NT2/D1 (cell line): ENCODE results near the gene SPATA2.

ENCODE experiments used
- DNase-seq: peaks from one replicate; pipeline ENCODE4 v3.0.0-alpha.2; 2011; ENCODE audit warnings: low read depth, low spot score
- H3K27me3 ChIP-seq: 2 replicates; pipeline ENCODE4 v1.6.0; 2011; ENCODE audit warnings: mild to moderate bottlenecking; ENCODE audit not compliant: insufficient read length, insufficient read depth
- H3K36me3 ChIP-seq: 2 replicates; pipeline ENCODE4 v1.6.1; 2011; ENCODE audit warnings: mild to moderate bottlenecking, low read length, mixed read lengths; ENCODE audit not compliant: insufficient read depth, insufficient read length
- H3K4me1 ChIP-seq: 2 replicates; pipeline ENCODE4 v1.5.1; 2011; ENCODE audit not compliant: insufficient read depth, insufficient read length
- H3K4me3 ChIP-seq: 2 replicates; pipeline ENCODE4 v1.5.1; 2011; ENCODE audit warnings: low read depth; ENCODE audit not compliant: insufficient read length
- H3K9ac ChIP-seq: 2 replicates; pipeline ENCODE4 v1.6.0; 2011; ENCODE audit warnings: low read depth; ENCODE audit not compliant: insufficient read length
- H3K9me3 ChIP-seq: 2 replicates; pipeline ENCODE4 v1.5.1; 2011; ENCODE audit warnings: mild to moderate bottlenecking, low read length; ENCODE audit not compliant: insufficient read depth
- SUZ12 ChIP-seq: IDR thresholded peaks from 2 replicates; pipeline ENCODE4 v1.6.1; 2011; ENCODE audit not compliant: insufficient read length, insufficient read depth; ENCODE audit errors: extremely low read depth
- YY1 ChIP-seq: IDR thresholded peaks from 2 replicates; pipeline ENCODE4 v1.6.1; 2011; ENCODE audit not compliant: insufficient read length, insufficient read depth
- ZNF274 ChIP-seq: IDR thresholded peaks from 2 replicates; pipeline ENCODE4 v1.6.1; 2011; ENCODE audit warnings: mild to moderate bottlenecking, low read depth, low read length

Gene SPATA2

GRCh38 chr20:49951151-49951550 lies 35.8 kb upstream of the SPATA2 start:
- Histone ChIP-seq H3K9me3 (no peaks in the 10 kb centered on the region), H3K9ac (no peak overlapping the region), H3K36me3 (peaks cover 90% of the 10 kb centered on the region), H3K27me3 (no peaks in the 10 kb centered on the region), H3K4me3 (no peak overlapping the region), H3K4me1 (no peaks in the 10 kb centered on the region)
- no peak for DNase-seq
- TF ChIP-seq YY1: no peak
- no peak for TF ChIP-seq ZNF274
- no peak for TF ChIP-seq SUZ12

DNA sequence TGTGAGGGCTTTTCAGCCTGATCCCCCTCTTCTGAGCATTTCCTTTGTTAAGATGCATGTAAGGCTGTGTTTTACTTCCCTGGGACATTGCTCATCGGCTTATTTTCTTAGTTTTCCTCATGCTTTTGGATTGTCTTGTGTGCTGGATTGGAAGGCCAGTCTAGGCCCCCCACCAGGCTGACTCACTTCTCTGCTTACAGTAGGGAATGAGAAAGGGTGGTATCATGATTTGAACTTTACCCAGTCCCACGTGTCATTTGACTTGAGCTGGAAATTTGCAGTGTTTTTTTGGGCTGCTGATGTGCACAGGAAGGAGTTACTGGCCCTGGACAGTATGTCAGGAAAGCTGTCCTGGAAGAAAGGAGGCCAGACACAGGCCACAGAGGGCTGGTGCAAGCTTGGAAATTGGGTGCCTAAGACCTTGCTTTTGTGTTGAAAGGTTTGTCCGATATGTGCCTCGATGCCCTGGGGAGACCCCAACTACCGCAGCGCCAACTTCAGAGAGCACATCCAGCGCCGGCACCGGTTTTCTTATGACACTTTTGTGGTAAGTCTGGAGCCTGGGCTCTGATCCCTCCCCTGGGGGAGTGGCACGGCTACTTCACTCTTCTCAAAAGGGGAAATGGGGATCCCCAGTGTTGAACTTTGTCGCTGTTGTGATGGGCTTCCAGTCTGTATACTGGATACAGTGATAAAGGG lies 33.6 kb upstream of the SPATA2 start:
- Histone ChIP-seq H3K4me3 (no peak overlapping the region), H3K9ac (no peak overlapping the region), H3K27me3 (no peaks in the 10 kb centered on the region), H3K36me3 (peaks cover 88% of the 10 kb centered on the region), H3K9me3 (no peaks in the 10 kb centered on the region), H3K4me1 (no peaks in the 10 kb centered on the region)
- no peak for DNase-seq
- TF ChIP-seq SUZ12 (no peak), YY1 (no peak), ZNF274 (no peak)

DNA sequence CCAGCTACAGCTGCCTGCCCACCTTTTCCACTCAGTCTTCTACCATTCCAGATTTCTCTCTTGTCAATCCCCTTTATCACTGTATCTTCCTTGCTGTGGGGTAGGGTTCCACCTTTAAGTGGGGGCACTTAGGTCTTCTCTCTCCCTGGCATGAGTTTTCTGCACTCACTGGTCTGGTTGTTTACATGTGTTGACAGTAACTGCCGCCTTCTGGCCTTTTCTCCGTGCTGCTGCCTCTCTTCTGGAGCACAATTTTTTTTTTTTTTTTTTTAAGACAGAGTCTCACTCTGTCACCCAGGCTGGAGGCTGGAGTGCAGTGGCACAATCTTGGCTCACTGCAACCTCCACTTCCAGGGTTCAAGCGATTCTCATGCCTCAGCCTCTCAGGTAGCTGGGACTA lies 32.8 kb upstream of the SPATA2 start:
- H3K4me3 ChIP-seq: no peak overlapping the region
- TF ChIP-seq ZNF274: no peak
- TF ChIP-seq SUZ12: no peak
- no peak for TF ChIP-seq YY1
- no peaks in the 10 kb centered on the region for H3K4me1 ChIP-seq
- no peaks in the 10 kb centered on the region for H3K27me3 ChIP-seq
- no peak for DNase-seq
- H3K9me3 ChIP-seq: no peaks in the 10 kb centered on the region
- peaks cover 84% of the 10 kb centered on the region for H3K36me3 ChIP-seq
- H3K9ac ChIP-seq: no peak overlapping the region

DNA sequence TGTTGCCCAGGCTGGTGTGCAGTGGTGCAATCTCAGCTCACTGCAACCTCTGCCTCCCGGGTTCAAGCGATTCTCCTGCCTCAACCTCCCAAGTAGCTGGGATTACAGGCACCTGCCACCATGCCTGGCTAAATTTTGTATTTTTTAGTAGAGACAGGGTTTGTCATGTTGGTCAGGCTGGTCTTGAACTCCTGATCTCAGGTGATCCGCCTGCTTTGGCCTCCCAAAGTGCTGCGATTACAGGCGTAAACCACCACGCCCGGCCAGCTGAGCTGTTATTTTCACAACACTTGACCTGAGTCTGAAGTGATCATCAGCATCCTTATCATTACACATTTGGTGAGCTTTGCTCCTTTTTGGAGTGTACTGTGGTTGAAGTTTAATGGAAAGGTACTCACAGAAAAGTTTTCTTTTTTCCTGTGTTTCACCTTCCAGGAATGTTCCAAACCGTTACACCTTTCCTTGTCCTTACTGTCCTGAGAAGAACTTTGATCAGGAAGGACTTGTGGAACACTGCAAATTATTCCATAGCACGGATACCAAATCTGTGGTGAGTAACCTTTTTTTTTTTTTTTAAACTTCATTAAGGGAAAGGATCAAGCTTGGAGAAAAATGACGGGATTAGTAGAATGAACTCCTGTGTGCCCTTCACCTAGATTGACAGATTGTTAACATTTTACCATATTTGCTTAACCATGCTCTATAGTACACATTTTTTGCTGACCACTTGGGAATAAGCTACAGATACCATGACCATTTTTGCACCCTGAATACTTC lies 30.6 kb upstream of the SPATA2 start:
- DNase-seq: no peak
- Histone ChIP-seq H3K27me3 (no peaks in the 10 kb centered on the region), H3K4me3 (no peak overlapping the region), H3K4me1 (peaks cover 2% of the 10 kb centered on the region), H3K9me3 (no peaks in the 10 kb centered on the region), H3K9ac (no peak overlapping the region), H3K36me3 (peaks cover 88% of the 10 kb centered on the region)
- TF ChIP-seq ZNF274: no peak
- no peak for TF ChIP-seq SUZ12
- no peak for TF ChIP-seq YY1

GRCh38 chr20:49945306-49945700 lies 30.0 kb upstream of the SPATA2 start:
- no peak overlapping the region for H3K9ac ChIP-seq
- H3K36me3 ChIP-seq: peaks cover 86% of the 10 kb centered on the region
- no peak overlapping the region for H3K4me3 ChIP-seq
- TF ChIP-seq SUZ12 (no peak), ZNF274 (no peak), YY1 (no peak)
- peaks cover 3% of the 10 kb centered on the region for H3K4me1 ChIP-seq
- H3K27me3 ChIP-seq: no peaks in the 10 kb centered on the region
- DNase-seq: no peak
- H3K9me3 ChIP-seq: no peaks in the 10 kb centered on the region

GRCh38 chr20:49942942-49943341 lies 27.6 kb upstream of the SPATA2 start:
- no peak overlapping the region for H3K9ac ChIP-seq
- H3K36me3 ChIP-seq: peaks cover 84% of the 10 kb centered on the region
- no peak for TF ChIP-seq ZNF274
- TF ChIP-seq SUZ12: no peak
- TF ChIP-seq YY1: no peak
- no peaks in the 10 kb centered on the region for H3K9me3 ChIP-seq
- peaks cover 11% of the 10 kb centered on the region for H3K4me1 ChIP-seq
- no peaks in the 10 kb centered on the region for H3K27me3 ChIP-seq
- H3K4me3 ChIP-seq: no peak overlapping the region
- no peak for DNase-seq

GRCh38 chr20:49942303-49942702 lies 27.0 kb upstream of the SPATA2 start:
- no peak for DNase-seq
- H3K36me3 ChIP-seq: peaks cover 81% of the 10 kb centered on the region
- no peak overlapping the region for H3K9ac ChIP-seq
- H3K9me3 ChIP-seq: no peaks in the 10 kb centered on the region
- H3K4me1 ChIP-seq: peaks cover 11% of the 10 kb centered on the region
- TF ChIP-seq SUZ12 (no peak), YY1 (no peak), ZNF274 (no peak)
- no peaks in the 10 kb centered on the region for H3K27me3 ChIP-seq
- H3K4me3 ChIP-seq: no peak overlapping the region
